Measurements from ENCODE around the gene CRLF1.
"Not testable (repeated sequence)": the region's sequence is repeated elsewhere in the genome, so short reads cannot be mapped to it uniquely, and the experiment has no call there.

The CRLF1 gene

DNA sequence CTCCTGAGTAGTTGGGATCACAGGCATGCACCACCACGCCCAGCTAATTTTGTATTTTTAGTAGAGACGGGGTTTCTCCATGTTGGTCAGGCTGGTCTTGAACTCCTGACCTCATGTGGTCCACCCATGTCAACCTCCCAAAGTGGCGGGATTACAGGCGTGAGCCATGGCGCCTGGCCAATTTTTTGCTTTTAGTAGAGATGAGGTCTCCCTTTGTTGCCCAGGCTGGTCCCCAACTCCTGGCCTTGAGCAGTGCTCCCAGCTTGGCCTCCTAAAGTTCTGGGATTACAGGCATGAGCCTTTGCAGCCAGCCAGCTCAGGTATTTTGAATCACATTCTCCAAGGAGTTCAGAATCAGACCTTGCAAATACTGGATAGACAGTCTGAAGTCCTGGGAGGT, 13.9 kb downstream of the CRLF1 start:
- DNase-seq (ENCODE audit: low spot score) = not testable (repeated sequence)

DNA sequence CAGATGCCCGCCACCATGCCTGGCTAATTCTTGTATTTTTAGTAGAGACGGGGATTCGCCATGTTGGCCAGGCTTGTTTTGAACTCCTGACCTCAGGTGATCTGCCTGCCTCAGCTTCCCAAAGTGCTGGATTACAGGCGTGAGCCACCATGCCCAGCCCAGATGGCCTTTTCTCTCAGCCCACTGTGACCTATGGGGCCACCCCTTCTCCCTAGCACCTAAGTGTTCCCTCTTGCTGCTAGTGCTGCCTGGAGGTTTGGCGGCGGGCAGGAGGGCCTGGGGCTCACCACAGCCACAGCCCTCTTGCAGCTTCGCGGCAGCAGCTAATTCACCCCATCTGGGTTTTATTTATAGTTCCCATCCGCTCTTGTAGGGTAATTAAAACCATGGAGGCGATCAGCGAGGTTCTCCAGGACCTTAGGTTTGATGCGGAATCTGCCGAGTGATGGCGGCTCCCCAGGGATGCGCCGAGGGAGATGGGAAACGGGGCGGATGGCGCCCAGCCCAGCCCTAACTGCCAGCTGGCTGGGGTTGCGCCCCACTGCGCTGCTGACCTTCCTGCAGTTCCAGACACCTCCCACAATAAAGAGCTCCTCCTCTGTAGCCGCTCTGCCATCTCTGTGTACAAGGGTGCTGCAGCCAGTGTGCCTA, 14.7 kb downstream of the CRLF1 start:
- no peak for DNase-seq (ENCODE audit: low spot score)

- peak; percentile 12 for DNase-seq (ENCODE audit: low spot score)
Observed at GRCh38 chr19:18590273-18591272, 16.0 kb downstream of the CRLF1 start.

GRCh38 chr19:18589380-18590272, 17.0 kb downstream of the CRLF1 start:
- DNase-seq (ENCODE audit: low spot score) = peak; percentile 83

- DNase-seq (ENCODE audit: low spot score) = peak; percentile 89
Observed at GRCh38 chr19:18588611-18589379, 17.8 kb downstream of the CRLF1 start, which contains the start of gene REX1BD. Gene REX1BD, plus strand, starts transcription at chr19:18588798. Its CDS starts 4 bp downstream, at chr19:18588802.

DNA sequence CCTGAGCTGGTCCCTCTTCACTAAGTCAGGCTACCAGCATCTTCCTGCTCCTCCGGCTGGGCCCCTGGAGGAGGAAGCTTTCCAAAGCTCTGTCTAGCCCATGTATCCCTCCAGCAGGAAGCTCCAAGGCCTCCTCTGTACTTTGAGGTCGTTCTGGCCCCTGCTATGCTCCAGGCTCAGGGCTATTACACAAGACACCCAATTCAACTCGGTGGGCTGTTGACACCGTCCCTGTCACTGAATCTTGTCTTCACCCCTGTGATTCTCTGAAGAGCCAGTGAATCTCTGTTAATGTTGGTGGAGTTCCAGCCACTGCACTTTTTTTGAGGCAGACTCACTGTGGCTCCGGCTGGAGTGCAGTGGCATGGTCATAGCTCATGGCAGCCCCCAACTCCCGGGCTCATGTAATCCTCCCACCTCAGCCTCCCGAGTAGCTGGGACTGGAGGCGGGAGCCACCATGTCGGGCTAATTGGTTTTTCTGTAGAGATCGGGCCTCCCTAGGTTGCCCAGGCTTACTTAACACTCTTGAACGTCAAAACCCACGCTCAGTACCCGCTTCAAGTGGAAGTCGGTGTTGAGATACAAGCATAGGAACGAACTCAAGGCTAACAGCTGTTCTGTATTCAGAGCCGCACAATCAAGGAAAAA, 18.5 kb downstream of the CRLF1 start:
- DNase-seq (ENCODE audit: low spot score) = no peak

- no peak for DNase-seq (ENCODE audit: low spot score)
Observed at GRCh38 chr19:18587561-18587960, 19.0 kb downstream of the CRLF1 start.

DNA sequence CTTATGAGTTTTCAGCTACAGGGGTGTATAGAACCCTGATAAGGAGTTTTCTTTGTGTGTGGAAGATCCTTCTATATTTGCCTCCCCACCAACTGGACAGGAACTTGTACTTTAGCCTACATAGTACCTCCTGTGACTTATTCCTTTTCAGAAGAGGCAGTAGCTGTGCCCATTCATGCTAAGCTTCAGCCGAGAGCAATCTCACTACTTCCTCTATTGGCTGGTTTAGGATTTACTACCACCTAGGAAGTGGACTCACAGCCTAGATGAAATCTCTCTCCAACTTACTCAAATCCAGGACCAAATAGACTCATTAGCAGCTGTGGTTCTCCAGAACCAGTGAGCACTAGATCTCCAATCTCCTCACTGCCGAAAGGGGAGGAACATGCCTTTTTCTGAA, 20.3 kb downstream of the CRLF1 start:
- no peak for DNase-seq (ENCODE audit: low spot score)

- no peak for DNase-seq (ENCODE audit: low spot score)
Observed at GRCh38 chr19:18580311-18580710, 26.3 kb downstream of the CRLF1 start.

GRCh38 chr19:18577365-18577914, 29.2 kb downstream of the CRLF1 start:
- DNase-seq (ENCODE audit: low spot score) = no peak

GRCh38 chr19:18576383-18576782, 30.2 kb downstream of the CRLF1 start:
- no peak for DNase-seq (ENCODE audit: low spot score)

GRCh38 chr19:18574691-18575291, 31.8 kb downstream of the CRLF1 start:
- no peak for DNase-seq (ENCODE audit: low spot score)

- DNase-seq (ENCODE audit: low spot score) = peak; percentile 96
Observed at GRCh38 chr19:18571564-18572344, 34.8 kb downstream of the CRLF1 start, which contains the start of gene UBA52. Gene UBA52, plus strand, starts transcription at chr19:18571857. Its CDS starts 1,444 bp downstream, at chr19:18573301.

DNA sequence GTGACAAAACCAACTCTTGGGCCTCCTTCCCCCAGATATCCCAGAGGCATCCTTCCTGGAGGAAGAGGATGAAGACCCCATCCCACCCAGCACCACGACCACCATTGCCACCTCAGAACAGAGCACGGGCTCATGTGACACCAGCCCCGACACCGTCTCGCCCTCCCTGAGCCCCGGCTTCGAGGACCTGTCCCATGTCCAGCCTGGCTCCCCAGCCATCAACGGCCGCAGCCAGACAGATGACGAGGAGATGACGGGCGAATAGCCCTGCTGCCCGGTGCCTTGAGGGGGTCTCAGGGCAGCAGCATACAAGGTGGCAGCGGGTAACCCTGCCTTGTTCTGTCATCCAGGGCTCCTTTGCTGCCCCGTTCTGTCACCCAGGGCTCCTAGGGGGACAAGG, 38.2 kb downstream of the CRLF1 start:
- DNase-seq (ENCODE audit: low spot score) = no peak

- DNase-seq (ENCODE audit: low spot score) = no peak
Observed at GRCh38 chr19:18566953-18567352, 39.6 kb downstream of the CRLF1 start.

- peak; percentile 50 for DNase-seq (ENCODE audit: low spot score)
Observed at GRCh38 chr19:18562086-18562485, 44.5 kb downstream of the CRLF1 start.

DNA sequence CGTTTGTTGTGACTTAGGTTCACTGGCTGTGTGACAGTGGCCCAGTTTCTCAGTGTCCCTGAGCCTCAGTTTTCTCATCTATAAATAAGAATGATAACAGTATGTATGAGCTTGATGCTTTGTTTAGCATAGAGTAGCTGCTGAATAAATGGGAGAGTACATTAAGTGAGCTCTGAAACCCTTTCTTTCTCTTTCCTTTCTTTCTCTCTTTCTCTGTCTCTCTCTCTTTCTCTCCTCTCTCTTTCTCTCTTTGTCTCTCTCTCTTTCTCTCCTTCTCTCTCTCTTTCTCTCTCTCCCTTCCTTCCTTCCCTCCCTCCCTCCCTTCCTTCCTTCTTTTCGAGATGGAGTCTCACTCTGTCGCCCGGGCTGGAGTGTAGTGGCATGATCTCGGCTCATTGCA, 46.9 kb downstream of the CRLF1 start:
- no peak for DNase-seq (ENCODE audit: low spot score)

DNA sequence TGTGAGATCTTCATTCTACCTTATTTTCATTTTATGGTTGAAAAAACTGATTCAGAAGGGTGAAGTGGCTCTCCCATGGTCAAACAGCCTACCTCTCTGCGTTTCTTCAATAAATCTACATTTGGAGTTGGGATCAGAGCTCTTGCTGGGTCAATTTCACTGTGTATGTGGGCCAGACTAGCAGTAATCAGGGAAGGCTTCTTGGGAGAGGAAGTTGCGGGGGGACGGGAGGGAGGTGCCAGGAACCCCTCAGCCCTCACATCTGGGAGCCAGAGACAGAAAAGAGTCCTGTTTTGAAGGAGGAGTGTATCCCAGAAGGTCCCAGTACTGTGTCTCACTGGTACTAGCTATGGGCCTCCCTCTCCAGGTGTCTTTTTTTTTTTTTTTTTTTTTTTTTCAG, 48.0 kb downstream of the CRLF1 start:
- DNase-seq (ENCODE audit: low spot score) = no peak

- DNase-seq (ENCODE audit: low spot score) = no peak
Observed at GRCh38 chr19:18558202-18558555, 48.4 kb downstream of the CRLF1 start.
